ENCODE measurements around the gene ADAMTS9. TPM values are rescaled to one million over a fixed set of nuclear protein-coding genes. Genes with fewer than 3 reads are reported as not detected.

ADAMTS9 gene
- total and polyA plus RNA-seq, 8 donors, result 36.3 to 78.0 (median 56.7) TPM

- H3K36me3 ChIP-seq, result peaks cover 0 to 49% of the 10 kb centered on the region in 2 donors
- no peak overlapping the region for H3K27ac ChIP-seq
- intact Hi-C loops (cut with DNase I), result no loop called here
- no peaks in the 10 kb centered on the region for H3K4me1 ChIP-seq
- ATAC-seq, result no peak
- H3K4me3 ChIP-seq, result no peak overlapping the region
- no peaks in the 10 kb centered on the region for H3K9me3 ChIP-seq
- TF ChIP-seq, protein P1, sequence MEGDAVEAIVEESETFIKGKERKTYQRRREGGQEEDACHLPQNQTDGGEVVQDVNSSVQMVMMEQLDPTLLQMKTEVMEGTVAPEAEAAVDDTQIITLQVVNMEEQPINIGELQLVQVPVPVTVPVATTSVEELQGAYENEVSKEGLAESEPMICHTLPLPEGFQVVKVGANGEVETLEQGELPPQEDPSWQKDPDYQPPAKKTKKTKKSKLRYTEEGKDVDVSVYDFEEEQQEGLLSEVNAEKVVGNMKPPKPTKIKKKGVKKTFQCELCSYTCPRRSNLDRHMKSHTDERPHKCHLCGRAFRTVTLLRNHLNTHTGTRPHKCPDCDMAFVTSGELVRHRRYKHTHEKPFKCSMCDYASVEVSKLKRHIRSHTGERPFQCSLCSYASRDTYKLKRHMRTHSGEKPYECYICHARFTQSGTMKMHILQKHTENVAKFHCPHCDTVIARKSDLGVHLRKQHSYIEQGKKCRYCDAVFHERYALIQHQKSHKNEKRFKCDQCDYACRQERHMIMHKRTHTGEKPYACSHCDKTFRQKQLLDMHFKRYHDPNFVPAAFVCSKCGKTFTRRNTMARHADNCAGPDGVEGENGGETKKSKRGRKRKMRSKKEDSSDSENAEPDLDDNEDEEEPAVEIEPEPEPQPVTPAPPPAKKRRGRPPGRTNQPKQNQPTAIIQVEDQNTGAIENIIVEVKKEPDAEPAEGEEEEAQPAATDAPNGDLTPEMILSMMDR (IDR thresholded peaks at IDR 0.05), result no peak
- DNase-seq, result no peak
- H3K27me3 ChIP-seq, result no peaks in the 10 kb centered on the region
Measured at GRCh38 chr3:64655160-64655559, 32.6 kb downstream of the ADAMTS9 start.

- no peak overlapping the region for H3K27ac ChIP-seq
Measured at GRCh38 chr3:64654013-64654412, 33.8 kb downstream of the ADAMTS9 start.

DNA sequence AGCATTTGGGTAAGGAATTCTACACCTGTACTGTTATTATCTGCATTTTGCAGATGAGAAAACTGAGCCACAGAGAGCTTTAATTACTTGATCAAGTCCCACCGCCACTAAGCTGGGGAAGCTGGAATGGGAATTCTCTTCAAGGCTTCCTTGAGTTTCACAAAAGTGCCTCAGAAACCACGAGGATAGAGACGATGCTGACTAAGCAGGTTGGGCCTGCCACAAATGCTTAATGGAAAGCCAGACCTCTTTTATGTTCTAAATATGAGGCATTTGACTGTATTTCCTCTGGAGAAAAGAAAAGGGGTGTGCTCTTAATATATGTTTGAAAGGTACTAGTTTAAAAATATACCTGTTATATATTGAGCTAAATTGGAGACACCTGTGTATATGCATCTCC lies 34.7 kb downstream of the ADAMTS9 start:
- Histone ChIP-seq H3K4me3 (no peak overlapping the region), H3K27me3 (no peaks in the 10 kb centered on the region), H3K9me3 (no peaks in the 10 kb centered on the region), H3K27ac (no peak overlapping the region), H3K4me1 (no peaks in the 10 kb centered on the region), H3K36me3 (peaks cover 0 to 65% of the 10 kb centered on the region in 2 donors)
- DNase-seq (no peak), ATAC-seq (no peak)
- intact Hi-C loops (cut with DNase I), result no loop called here
- TF ChIP-seq, protein P1 (IDR thresholded peaks at IDR 0.05), result no peak

More at GRCh38 chr3:64654013-64654412, 33.8 kb downstream of the ADAMTS9 start:
- Histone ChIP-seq H3K27me3 (no peaks in the 10 kb centered on the region), H3K4me3 (no peak overlapping the region), H3K9me3 (no peaks in the 10 kb centered on the region), H3K4me1 (no peaks in the 10 kb centered on the region), H3K36me3 (peaks cover 0 to 61% of the 10 kb centered on the region in 2 donors)
- DNase-seq (no peak), ATAC-seq (no peak)
- intact Hi-C loops (cut with DNase I), result no loop called here
- TF ChIP-seq, protein P1 (IDR thresholded peaks at IDR 0.05), result no peak

- DNase-seq (no peak), ATAC-seq (peak; percentile 21)
- TF ChIP-seq, protein P1 (IDR thresholded peaks at IDR 0.05), result no peak
- H3K36me3 ChIP-seq, result peaks cover 0 to 70% of the 10 kb centered on the region in 2 donors
- no peak overlapping the region for H3K4me3 ChIP-seq
- H3K27me3 ChIP-seq, result no peaks in the 10 kb centered on the region
- intact Hi-C loops (cut with DNase I), result no loop called here
- no peaks in the 10 kb centered on the region for H3K9me3 ChIP-seq
- H3K27ac ChIP-seq, result no peak overlapping the region
- no peaks in the 10 kb centered on the region for H3K4me1 ChIP-seq
Measured at GRCh38 chr3:64651741-64652241, 36.0 kb downstream of the ADAMTS9 start.

GRCh38 chr3:64651303-64651702 lies 36.5 kb downstream of the ADAMTS9 start:
- peak; percentile 21 for ATAC-seq
- Histone ChIP-seq H3K27me3 (no peaks in the 10 kb centered on the region), H3K9me3 (no peaks in the 10 kb centered on the region), H3K4me3 (no peak overlapping the region), H3K36me3 (peaks cover 0 to 70% of the 10 kb centered on the region in 2 donors), H3K27ac (no peak overlapping the region), H3K4me1 (no peaks in the 10 kb centered on the region)
- TF ChIP-seq, protein P1 (IDR thresholded peaks at IDR 0.05), result no peak
- no peak for DNase-seq
- intact Hi-C loops (cut with DNase I), result no loop called here

Measured in left lung (tissue), 10 donors.